BJ (cell line): Measurements from ENCODE around the gene NNMT. TPM values are rescaled to one million over a fixed set of nuclear protein-coding genes. Genes with fewer than 3 reads are reported as not detected.

Experiments used
- CTCF ChIA-PET: fragments of 350-600 bp; formaldehyde crosslinking; extraction: SDS; loops from one replicate; lab custom pipeline; 2021; ENCODE audit warnings: antibody characterized with exemption, inconsistent platforms; lab: Yijun Ruan, JAX
- POLR2A ChIA-PET: fragments of 300-600 bp; sonication (Branson Sonifier 250); formaldehyde crosslinking; extraction: SDS; loops from one replicate; lab custom pipeline; 2021; ENCODE audit warnings: antibody characterized with exemption; lab: Charles Lee
- DNase-seq: peaks from one replicate; pipeline ENCODE4 v3.0.0-alpha.2; 2011; ENCODE audit warnings: low read depth
- H3K27me3 ChIP-seq: 2 replicates; pipeline ENCODE4 v1.6.0; 2011; ENCODE audit warnings: low read length; ENCODE audit not compliant: control insufficient read depth, insufficient read depth
- H3K36me3 ChIP-seq: 2 replicates; pipeline ENCODE4 v1.5.1; 2011; ENCODE audit warnings: low read length; ENCODE audit not compliant: control insufficient read depth, insufficient read depth
- H3K4me3 ChIP-seq: 2 replicates; pipeline ENCODE4 v1.5.1; 2011; ENCODE audit warnings: low read depth, mild to moderate bottlenecking, control low read depth, low read length
- CTCF ChIP-seq: IDR thresholded peaks from 2 replicates; pipeline ENCODE4 v1.5.1; 2011; ENCODE audit warnings: low read depth, mild to moderate bottlenecking, control low read depth, inconsistent platforms, low read length, moderate library complexity; ENCODE audit not compliant: insufficient read depth
- polyA plus RNA-seq: library from polyadenylated mRNA; depleted of rRNA; stranded (reverse); fragments of >200 nt; gene quantifications from 2 replicates; pipeline ENCODE4 v1.2.3, GENCODE V29; 2011

NNMT gene
- polyA plus RNA-seq, 1 experiment, result 724 TPM

GRCh38 chr11:114269498-114269897 is 26.7 kb upstream of the NNMT start:
- no peak for DNase-seq
- Histone ChIP-seq H3K27me3 (peaks cover 11% of the 10 kb centered on the region), H3K4me3 (no peak overlapping the region), H3K36me3 (no peaks in the 10 kb centered on the region)
- POLR2A ChIA-PET, result no interaction called here
- no peak for TF ChIP-seq CTCF
- CTCF ChIA-PET, result interaction anchor here (0.6 to 2.3 kb wide), 3 partner anchors 9 to 73 kb away, joined by 3 to 7 read pairs (median 3); no protein-coding TSS in a partner anchor

GRCh38 chr11:114270531-114271270 is 25.5 kb upstream of the NNMT start:
- CTCF ChIA-PET, result no interaction called here
- TF ChIP-seq CTCF, result no peak
- Histone ChIP-seq H3K4me3 (no peak overlapping the region), H3K27me3 (peaks cover 16% of the 10 kb centered on the region), H3K36me3 (no peaks in the 10 kb centered on the region)
- POLR2A ChIA-PET, result no interaction called here
- DNase-seq, result no peak

GRCh38 chr11:114271316-114271715 is 24.9 kb upstream of the NNMT start:
- Histone ChIP-seq H3K36me3 (no peaks in the 10 kb centered on the region), H3K27me3 (peaks cover 18% of the 10 kb centered on the region), H3K4me3 (no peak overlapping the region)
- ChIA-PET CTCF (interaction anchor here (1.0 to 1.3 kb wide), 2 partner anchors 9 to 10 kb away, joined by 3 to 10 read pairs; no protein-coding TSS in a partner anchor), POLR2A (no interaction called here)
- no peak for DNase-seq
- no peak for TF ChIP-seq CTCF

- no peak overlapping the region for H3K4me3 ChIP-seq
- POLR2A ChIA-PET, result no interaction called here
- H3K36me3 ChIP-seq, result no peaks in the 10 kb centered on the region
- CTCF ChIA-PET, result interaction anchor here (1.0 to 4.7 kb wide), 3 partner anchors 9 to 10 kb away, joined by 3 to 32 read pairs (median 10); no protein-coding TSS in a partner anchor
- no peak for DNase-seq
- H3K27me3 ChIP-seq, result peaks cover 21% of the 10 kb centered on the region
- TF ChIP-seq CTCF, result no peak
Measured at GRCh38 chr11:114272311-114272710, 23.9 kb upstream of the NNMT start.

- no peak overlapping the region for H3K4me3 ChIP-seq
- ChIA-PET CTCF (interaction anchor here (0.8 to 4.7 kb wide), 2 partner anchors 11 to 280 kb away, joined by 3 to 32 read pairs; no protein-coding TSS in a partner anchor), POLR2A (no interaction called here)
- DNase-seq, result no peak
- no peaks in the 10 kb centered on the region for H3K36me3 ChIP-seq
- TF ChIP-seq CTCF, result no peak
- peaks cover 21% of the 10 kb centered on the region for H3K27me3 ChIP-seq
Measured at GRCh38 chr11:114273071-114273470, 23.1 kb upstream of the NNMT start.
